ENCODE measurements around the gene DVL1. TPM values are rescaled to one million over a fixed set of nuclear protein-coding genes. Genes with fewer than 3 reads are reported as not detected.

The DVL1 gene
- total RNA-seq (2014; rRNA removed; shearing (Covaris generic)): 115 TPM in 2 replicates

DNA sequence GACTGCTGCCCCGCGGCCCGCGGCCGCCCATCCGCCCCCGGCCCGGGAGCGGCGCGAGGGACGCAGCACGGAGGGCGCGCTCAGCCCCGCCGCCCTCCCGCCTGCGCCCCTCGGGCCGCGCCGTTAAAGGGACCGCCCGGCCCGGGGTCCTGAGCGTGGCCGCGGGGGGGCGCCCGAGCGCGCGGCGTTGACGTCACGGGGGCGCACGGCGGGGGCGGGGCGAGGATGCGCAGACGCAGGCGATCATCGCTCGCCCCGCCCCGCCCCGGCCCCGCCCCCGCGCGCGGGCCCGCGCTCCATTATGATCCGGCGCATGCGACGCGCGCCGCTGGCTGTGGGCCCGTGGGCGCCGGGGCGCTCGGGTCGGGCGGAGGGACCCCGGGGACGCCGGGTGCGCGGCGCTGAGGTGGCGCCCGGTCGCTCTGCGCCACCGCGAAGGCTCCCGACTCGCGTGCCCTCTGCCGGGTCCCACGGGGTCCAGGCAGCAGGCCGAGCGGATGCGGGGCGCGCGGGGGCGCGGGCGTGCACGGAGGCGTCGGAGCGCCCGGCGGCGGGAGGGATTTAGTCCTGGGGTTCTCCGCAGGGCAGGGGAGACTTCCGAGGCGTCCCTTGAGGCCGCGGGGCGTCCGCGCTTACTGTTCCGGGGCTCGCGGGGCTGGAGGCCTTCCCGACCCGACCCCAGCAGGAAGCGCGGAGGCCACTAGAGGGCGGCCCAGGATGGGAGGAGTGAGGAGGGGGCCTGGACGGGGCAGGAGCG is at the start of gene DVL1:
Gene DVL1, minus strand, starts transcription at position 163 of the 757 bp plus-strand sequence. CDS start 353 bp downstream, outside the sequence.

DNA sequence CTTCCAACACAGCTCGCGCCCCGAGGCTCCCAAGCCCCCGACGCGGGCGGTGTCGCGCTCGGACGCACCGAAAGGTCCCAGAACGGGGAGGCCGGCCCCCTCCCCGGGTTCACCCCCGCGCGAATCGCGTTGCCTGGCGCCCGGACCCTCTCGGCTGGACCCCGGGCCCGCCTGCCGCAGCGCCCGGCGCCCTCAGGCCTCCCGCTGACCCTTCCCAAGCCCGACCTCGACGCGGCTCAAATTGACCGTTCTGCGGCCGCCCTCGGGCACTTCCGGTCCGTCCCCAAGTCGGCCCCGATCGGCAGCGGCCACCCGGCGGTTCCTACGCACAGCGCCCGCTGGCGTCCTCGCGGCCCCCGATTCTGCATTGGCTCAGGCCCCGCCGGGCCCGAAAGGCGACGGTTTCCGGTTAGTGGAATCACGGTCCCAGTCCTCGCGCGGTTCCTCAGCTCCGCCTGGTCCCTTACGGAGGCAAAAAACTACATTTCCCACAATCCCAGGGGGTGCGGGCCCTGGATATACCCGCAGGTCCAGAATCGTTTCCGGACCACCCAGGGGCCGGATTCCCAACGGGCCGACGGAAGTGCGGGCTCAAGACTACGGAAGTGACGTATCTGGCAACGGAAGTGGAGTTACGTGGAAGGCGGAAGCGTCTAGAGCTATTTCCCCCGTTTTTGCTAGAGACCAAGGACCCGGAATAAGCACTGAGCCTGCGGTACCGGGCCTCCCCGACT is 25.9 kb upstream of the DVL1 start, which contains the start of gene AURKAIP1:
Gene AURKAIP1, minus strand, starts transcription at position 279 of the 734 bp plus-strand sequence. CDS start 451 bp downstream, outside the sequence.

DNA sequence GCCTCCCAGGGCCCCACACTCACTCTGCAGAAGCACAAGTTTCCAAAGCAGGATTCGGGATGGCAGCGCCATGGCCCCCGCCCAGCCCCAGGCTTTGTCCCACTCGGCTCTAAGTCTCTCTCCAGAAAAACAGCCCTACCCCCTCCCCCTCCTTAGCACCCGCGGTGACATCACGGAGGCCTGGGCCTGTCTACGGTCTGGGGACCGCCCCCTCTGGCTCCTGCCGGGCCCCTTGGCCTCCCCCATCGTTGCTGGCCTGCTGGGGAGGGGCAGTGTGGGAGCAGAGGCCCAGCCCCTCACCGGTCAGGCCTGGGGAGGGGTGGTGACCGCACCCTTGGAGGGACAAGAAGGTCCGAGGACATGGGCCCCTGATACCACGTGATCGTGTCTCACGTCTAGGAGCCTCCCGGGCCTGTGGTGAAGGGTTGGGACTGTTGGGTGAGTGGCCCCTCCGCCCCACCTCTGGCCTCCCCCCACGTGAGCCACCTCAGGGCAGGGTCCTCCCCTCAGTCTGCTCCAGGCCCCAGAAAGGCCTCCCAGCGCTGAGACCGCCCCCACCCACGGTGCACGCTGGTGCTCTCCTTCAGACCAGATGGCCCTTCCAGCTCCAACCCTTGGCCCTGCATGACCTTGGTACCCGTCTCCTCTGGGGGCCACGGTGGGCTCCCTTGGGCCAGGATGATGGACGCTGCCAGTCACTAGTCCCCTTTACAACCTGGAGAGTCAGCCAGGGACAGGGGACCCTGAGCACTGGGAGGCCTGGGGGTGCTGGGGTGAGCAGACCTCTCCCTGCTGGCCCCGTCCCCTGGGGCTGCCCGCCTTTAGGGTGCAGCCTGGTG is 9.4 kb upstream of the DVL1 start, which contains the start of gene MXRA8:
Gene MXRA8, minus strand, starts transcription at position 123 of the 839 bp plus-strand sequence. Its CDS starts 51 bp downstream, at position 72.

DNA sequence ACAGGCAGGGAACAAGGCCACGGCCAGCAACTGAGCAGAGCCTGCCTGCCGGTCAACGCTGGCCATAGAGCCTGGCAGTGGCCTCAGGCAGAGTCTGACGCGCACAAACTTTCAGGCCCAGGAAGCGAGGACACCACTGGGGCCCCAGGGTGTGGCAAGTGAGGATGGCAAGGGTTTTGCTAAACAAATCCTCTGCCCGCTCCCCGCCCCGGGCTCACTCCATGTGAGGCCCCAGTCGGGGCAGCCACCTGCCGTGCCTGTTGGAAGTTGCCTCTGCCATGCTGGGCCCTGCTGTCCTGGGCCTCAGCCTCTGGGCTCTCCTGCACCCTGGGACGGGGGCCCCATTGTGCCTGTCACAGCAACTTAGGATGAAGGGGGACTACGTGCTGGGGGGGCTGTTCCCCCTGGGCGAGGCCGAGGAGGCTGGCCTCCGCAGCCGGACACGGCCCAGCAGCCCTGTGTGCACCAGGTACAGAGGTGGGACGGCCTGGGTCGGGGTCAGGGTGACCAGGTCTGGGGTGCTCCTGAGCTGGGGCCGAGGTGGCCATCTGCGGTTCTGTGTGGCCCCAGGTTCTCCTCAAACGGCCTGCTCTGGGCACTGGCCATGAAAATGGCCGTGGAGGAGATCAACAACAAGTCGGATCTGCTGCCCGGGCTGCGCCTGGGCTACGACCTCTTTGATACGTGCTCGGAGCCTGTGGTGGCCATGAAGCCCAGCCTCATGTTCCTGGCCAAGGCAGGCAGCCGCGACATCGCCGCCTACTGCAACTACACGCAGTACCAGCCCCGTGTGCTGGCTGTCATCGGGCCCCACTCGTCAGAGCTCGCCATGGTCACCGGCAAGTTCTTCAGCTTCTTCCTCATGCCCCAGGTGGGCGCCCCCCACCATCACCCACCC is 17.9 kb downstream of the DVL1 start, which contains the start of gene TAS1R3:
Gene TAS1R3, plus strand, starts transcription at position 213 of the 898 bp plus-strand sequence. Its CDS starts 66 bp downstream, at position 279.

DNA sequence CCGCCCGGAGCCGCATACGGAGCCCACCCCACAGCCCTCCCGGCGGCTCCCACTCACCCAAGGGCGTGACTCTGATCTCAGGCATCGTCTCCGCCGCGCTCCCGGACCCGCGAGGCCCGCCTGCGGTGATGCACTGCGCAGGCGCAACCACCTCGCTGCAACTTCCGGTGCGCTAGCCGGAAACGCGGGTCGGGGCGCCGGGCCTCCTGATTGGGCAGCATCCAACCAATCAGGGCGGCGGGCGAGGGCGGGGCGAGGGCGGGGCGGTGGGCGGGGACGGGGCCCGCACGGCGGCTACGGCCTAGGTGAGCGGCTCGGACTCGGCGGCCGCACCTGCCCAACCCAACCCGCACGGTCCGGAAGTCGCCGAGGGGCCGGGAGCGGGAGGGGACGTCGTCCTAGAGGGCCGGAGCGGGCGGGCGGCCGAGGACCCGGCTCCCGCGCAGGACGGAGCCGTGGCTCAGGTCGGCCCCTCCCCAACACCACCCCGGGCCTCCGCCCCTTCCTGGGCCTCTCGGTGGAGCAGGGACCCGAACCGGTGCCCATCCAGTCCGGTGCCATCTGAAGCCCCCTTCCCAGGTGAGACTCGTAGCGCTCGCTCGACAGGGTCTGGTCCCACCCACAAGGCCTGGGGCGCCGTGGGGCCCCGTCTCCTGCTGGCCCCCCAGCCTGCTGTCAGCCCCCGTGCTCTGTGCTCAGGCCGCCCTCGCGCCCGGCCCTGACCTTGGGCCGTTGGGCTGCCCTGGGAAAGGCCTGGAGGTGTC is 24.5 kb downstream of the DVL1 start, which contains the start of the genes CPTP and INTS11:
Gene CPTP, plus strand, starts transcription at position 279 of the 764 bp plus-strand sequence. CDS start 2,109 bp downstream, outside the sequence.
Gene INTS11, minus strand, starts transcription at position 137 of the 764 bp plus-strand sequence. Its CDS starts 52 bp downstream, at position 85.

DNA sequence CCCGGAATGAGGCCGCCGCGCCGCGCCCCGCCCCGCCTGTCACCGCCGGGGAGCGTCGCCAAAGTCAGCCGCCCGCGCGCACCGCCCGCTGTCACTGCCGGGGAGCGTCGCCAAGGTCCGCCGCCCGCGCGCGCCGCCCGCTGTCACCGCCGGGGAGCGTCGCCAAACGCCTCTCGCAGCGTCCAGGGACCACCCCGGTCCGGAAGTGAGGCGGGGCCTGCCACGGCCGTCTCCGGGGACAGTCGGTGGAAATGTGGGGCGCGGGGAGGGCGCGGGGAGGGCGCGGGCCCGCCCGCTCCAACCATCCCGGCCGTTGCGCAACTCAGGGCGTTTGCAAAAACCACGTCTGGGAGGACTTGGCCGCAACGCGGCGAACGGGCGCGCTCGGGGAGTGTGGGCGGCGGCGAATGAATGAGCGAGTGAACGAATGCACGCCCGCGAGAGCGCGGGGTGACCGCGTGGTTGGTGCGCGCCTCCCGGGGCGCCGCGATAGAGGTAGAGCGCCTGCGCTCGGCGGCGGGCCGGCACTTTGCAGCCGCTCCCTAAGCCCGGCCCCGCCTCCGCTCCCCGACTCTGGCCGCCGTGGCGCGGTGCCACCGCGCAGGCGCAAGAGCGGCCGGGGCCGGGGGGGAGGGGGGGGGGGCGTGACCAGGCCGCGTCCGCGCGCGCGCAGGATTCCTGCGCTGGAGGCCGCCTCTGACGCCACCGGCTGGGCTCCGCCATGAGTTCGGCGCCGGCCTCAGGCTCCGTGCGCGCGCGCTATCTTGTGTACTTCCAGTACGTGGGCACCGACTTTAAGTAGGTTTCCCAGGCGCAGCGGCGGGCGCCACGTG is 41.1 kb downstream of the DVL1 start, which contains the start of the genes ACAP3 and PUSL1:
Gene ACAP3, minus strand, starts transcription at position 8 of the 833 bp plus-strand sequence. CDS start 115 bp downstream, outside the sequence.
Gene PUSL1, plus strand, starts transcription at position 675 of the 833 bp plus-strand sequence. Its CDS starts 47 bp downstream, at position 722.

Small RNA genes lying within 50 kb of the gene (small RNA-seq; reads per million reads assigned to genes)
- gene MIR6726: not detected

Other genes with a start within 250 kb of the DVL1 start
- 20.3 and 23.0 TPM in 2 replicates for gene C1orf159, start 233.3 kb downstream of the DVL1 start, total RNA-seq (2014; rRNA removed; shearing (Covaris generic))
- gene TTLL10, start 175.5 kb downstream of the DVL1 start, total RNA-seq (2014; rRNA removed; shearing (Covaris generic)): not detected in 2 replicates
- not detected in 2 replicates for gene TNFRSF18, start 142.8 kb downstream of the DVL1 start, total RNA-seq (2014; rRNA removed; shearing (Covaris generic))
- gene TNFRSF4, start 135.3 kb downstream of the DVL1 start, total RNA-seq (2014; rRNA removed; shearing (Covaris generic)): not detected in 2 replicates
- gene SDF4, start 117.4 kb downstream of the DVL1 start, total RNA-seq (2014; rRNA removed; shearing (Covaris generic)): 86.0 and 88.9 TPM in 2 replicates
- gene B3GALT6, start 117.2 kb downstream of the DVL1 start, total RNA-seq (2014; rRNA removed; shearing (Covaris generic)): 28.7 and 31.5 TPM in 2 replicates
- 2.5 and 7.0 TPM in 2 replicates for gene C1QTNF12, start 102.7 kb downstream of the DVL1 start, total RNA-seq (2014; rRNA removed; shearing (Covaris generic))
- 97.6 and 120 TPM in 2 replicates for gene UBE2J2, start 75.6 kb downstream of the DVL1 start, total RNA-seq (2014; rRNA removed; shearing (Covaris generic))
- 1.2 and 2.1 TPM in 2 replicates for gene SCNN1D, start 69.0 kb downstream of the DVL1 start, total RNA-seq (2014; rRNA removed; shearing (Covaris generic))
- 30.1 and 39.1 TPM in 2 replicates for gene ACAP3, start 41.5 kb downstream of the DVL1 start, total RNA-seq (2014; rRNA removed; shearing (Covaris generic))
- 34.9 and 47.2 TPM in 2 replicates for gene PUSL1, start 40.8 kb downstream of the DVL1 start, total RNA-seq (2014; rRNA removed; shearing (Covaris generic))
- 138 and 141 TPM in 2 replicates for gene INTS11, start 24.8 kb downstream of the DVL1 start, total RNA-seq (2014; rRNA removed; shearing (Covaris generic))
- gene CPTP, start 24.6 kb downstream of the DVL1 start, total RNA-seq (2014; rRNA removed; shearing (Covaris generic)): 18.9 and 23.5 TPM in 2 replicates
- 0.30 and 0.56 TPM in 2 replicates for gene TAS1R3, start 18.1 kb downstream of the DVL1 start, total RNA-seq (2014; rRNA removed; shearing (Covaris generic))
- gene MXRA8, start 9.1 kb upstream of the DVL1 start, total RNA-seq (2014; rRNA removed; shearing (Covaris generic)): 0.77 TPM in 1 of 2 replicates, not detected in the other
- gene AURKAIP1, start 25.8 kb upstream of the DVL1 start, total RNA-seq (2014; rRNA removed; shearing (Covaris generic)): 307 and 311 TPM in 2 replicates
- 221 and 241 TPM in 2 replicates for gene CCNL2, start 49.9 kb upstream of the DVL1 start, total RNA-seq (2014; rRNA removed; shearing (Covaris generic))
- 286 and 336 TPM in 2 replicates for gene MRPL20, start 57.9 kb upstream of the DVL1 start, total RNA-seq (2014; rRNA removed; shearing (Covaris generic))
- gene ANKRD65, start 71.9 kb upstream of the DVL1 start, total RNA-seq (2014; rRNA removed; shearing (Covaris generic)): not detected in 2 replicates
- 1.9 and 4.9 TPM in 2 replicates for gene VWA1, start 86.3 kb upstream of the DVL1 start, total RNA-seq (2014; rRNA removed; shearing (Covaris generic))
- not detected in 2 replicates for gene ATAD3C, start 100.3 kb upstream of the DVL1 start, total RNA-seq (2014; rRNA removed; shearing (Covaris generic))
- gene ATAD3B, start 122.3 kb upstream of the DVL1 start, total RNA-seq (2014; rRNA removed; shearing (Covaris generic)): 52.9 and 59.0 TPM in 2 replicates
- gene ATAD3A, start 162.7 kb upstream of the DVL1 start, total RNA-seq (2014; rRNA removed; shearing (Covaris generic)): 102 and 114 TPM in 2 replicates
- 0.27 TPM in 1 of 2 replicates, not detected in the other for gene TMEM240, start 191.2 kb upstream of the DVL1 start, total RNA-seq (2014; rRNA removed; shearing (Covaris generic))
- 106 and 107 TPM in 2 replicates for gene SSU72, start 225.4 kb upstream of the DVL1 start, total RNA-seq (2014; rRNA removed; shearing (Covaris generic))